ENCODE measurements around the gene CCT2. TPM values are rescaled to one million over a fixed set of nuclear protein-coding genes. Genes with fewer than 3 reads are reported as not detected.

CCT2 gene
- 100 to 1,000 TPM in 3 of 4 donors, 10 to 100 TPM in 1; 45.4 to 164 (median 156) TPM for total RNA-seq

GRCh38 chr12:69585189-69586062, at the start of gene CCT2:
Gene CCT2 (plus strand): TSS chr12:69585459. CDS start chr12:69585522, 63 bp downstream.
- H3K9me3 ChIP-seq, result no peaks in the 10 kb centered on the region
- H3K4me3 ChIP-seq, result peak within 1 kb of the TSS; percentile 84 to 97 (median 90)
- peaks cover 12 to 42% (median 36%) of the 10 kb centered on the region in 3 donors for H3K36me3 ChIP-seq
- peak in 3 of 4 donors; percentile 55 to 73 (median 58) for TF ChIP-seq POLR2A (IDR thresholded peaks at IDR 0.05)
- TF ChIP-seq CTCF (IDR thresholded peaks at IDR 0.05), result peak in 2 of 6 experiments; percentile 19 to 32
- WGBS, 2 donors, result 0% methylated on average over 24 to 33 of the region's 63 CpGs
- intact Hi-C loops (cut with DNase I), result no loop called here
- H3K4me1 ChIP-seq, result peaks cover 8 to 29% (median 8%) of the 10 kb centered on the region in 3 donors
- no peaks in the 10 kb centered on the region for H3K27me3 ChIP-seq
- peak; percentile 78 for DNase-seq
- peak within 1 kb of the TSS; percentile 89 to 94 (median 92) for H3K27ac ChIP-seq

- intact Hi-C loops (cut with DNase I), result no loop called here
- peaks cover 0 to 12% (median 0%) of the 10 kb centered on the region in 3 donors for H3K36me3 ChIP-seq
- no peak for DNase-seq
- H3K4me1 ChIP-seq, result no peaks in the 10 kb centered on the region
- H3K27me3 ChIP-seq, result no peaks in the 10 kb centered on the region
- no peak overlapping the region for H3K27ac ChIP-seq
- H3K4me3 ChIP-seq, result no peak overlapping the region
- TF ChIP-seq POLR2A (IDR thresholded peaks at IDR 0.05) (no peak), CTCF (IDR thresholded peaks at IDR 0.05) (no peak)
- H3K9me3 ChIP-seq, result peaks cover 0 to 13% (median 4%) of the 10 kb centered on the region in 3 donors
- WGBS, 2 donors, result 75 to 78% methylated on average over 2 of the region's 2 CpGs
Measured at GRCh38 chr12:69540987-69541386, 44.3 kb upstream of the CCT2 start.

GRCh38 chr12:69544087-69544486, 41.2 kb upstream of the CCT2 start:
- intact Hi-C loops (cut with DNase I), result no loop called here
- DNase-seq, result no peak
- Histone ChIP-seq H3K9me3 (peaks cover 0 to 13% (median 4%) of the 10 kb centered on the region in 3 donors), H3K27ac (no peak overlapping the region), H3K4me3 (no peak overlapping the region), H3K27me3 (no peaks in the 10 kb centered on the region), H3K36me3 (peaks cover 0 to 12% (median 0%) of the 10 kb centered on the region in 3 donors), H3K4me1 (no peaks in the 10 kb centered on the region)
- WGBS, 2 donors, result 100% methylated on average over 1 of the region's 1 CpG
- TF ChIP-seq CTCF (IDR thresholded peaks at IDR 0.05), result no peak
- TF ChIP-seq POLR2A (IDR thresholded peaks at IDR 0.05), result no peak

GRCh38 chr12:69545081-69545480, 40.2 kb upstream of the CCT2 start:
- H3K4me3 ChIP-seq, result no peak overlapping the region
- no peak for TF ChIP-seq CTCF (IDR thresholded peaks at IDR 0.05)
- TF ChIP-seq POLR2A (IDR thresholded peaks at IDR 0.05), result no peak
- intact Hi-C loops (cut with DNase I), result no loop called here
- H3K4me1 ChIP-seq, result no peaks in the 10 kb centered on the region
- H3K27ac ChIP-seq, result no peak overlapping the region
- no peaks in the 10 kb centered on the region for H3K27me3 ChIP-seq
- no peak for DNase-seq
- H3K9me3 ChIP-seq, result peaks cover 0 to 13% (median 4%) of the 10 kb centered on the region in 3 donors
- peaks cover 0 to 12% (median 0%) of the 10 kb centered on the region in 3 donors for H3K36me3 ChIP-seq
- 69 to 77% methylated on average over 1 of the region's 1 CpG for WGBS, 2 donors

Data from esophagus squamous epithelium (tissue), 5 donors.